H9 (cell line): ENCODE measurements around the gene PICALM. TPM values are rescaled to one million over a fixed set of nuclear protein-coding genes. Genes with fewer than 3 reads are reported as not detected.

Experiments
- DNase-seq: peaks from one replicate; pipeline ENCODE4 v3.0.0-alpha.2; 2017
- H2AFZ ChIP-seq: one replicate; pipeline ENCODE4 v1.6.1; 2013; ENCODE audit warnings: mild to moderate bottlenecking, low read length, control low read depth, moderate library complexity
- H2AK5ac ChIP-seq: 2 replicates; pipeline ENCODE4 v1.6.1; 2013; ENCODE audit warnings: low read length, control low read depth, mixed read lengths; ENCODE audit not compliant: insufficient read length
- H2BK120ac ChIP-seq: one replicate; pipeline ENCODE4 v1.6.1; 2013; ENCODE audit warnings: low read depth, mild to moderate bottlenecking, low read length, control low read depth, inconsistent platforms; ENCODE audit not compliant: poor library complexity, severe bottlenecking
- H2BK12ac ChIP-seq: 2 replicates; pipeline ENCODE4 v1.6.1; 2013; ENCODE audit warnings: low read length, control low read depth, mixed read lengths, low read depth; ENCODE audit not compliant: insufficient read length
- H2BK15ac ChIP-seq: 2 replicates; pipeline ENCODE4 v1.6.1; 2013; ENCODE audit warnings: low read depth, low read length, control low read depth
- H2BK20ac ChIP-seq: one replicate; pipeline ENCODE4 v1.6.1; 2013; ENCODE audit warnings: low read depth, mild to moderate bottlenecking, low read length, control low read depth, inconsistent platforms; ENCODE audit not compliant: poor library complexity, severe bottlenecking
- H2BK5ac ChIP-seq: 2 replicates; pipeline ENCODE4 v1.6.1; 2013; ENCODE audit warnings: low read length, control low read depth, mixed read lengths; ENCODE audit not compliant: insufficient read length
- H3K14ac ChIP-seq: 2 replicates; pipeline ENCODE4 v1.6.1; 2013; ENCODE audit warnings: low read length, control low read depth; ENCODE audit not compliant: insufficient read depth
- H3K18ac ChIP-seq: 2 replicates; pipeline ENCODE4 v1.6.1; 2013; ENCODE audit warnings: low read depth, mild to moderate bottlenecking, mixed read lengths, low read length, control low read depth; ENCODE audit not compliant: insufficient read length
- H3K23ac ChIP-seq: 2 replicates; pipeline ENCODE4 v1.6.1; 2013; ENCODE audit warnings: low read length, control low read depth, mixed read lengths, low read depth; ENCODE audit not compliant: insufficient read length
- H3K23me2 ChIP-seq: 2 replicates; pipeline ENCODE4 v1.6.1; 2013; ENCODE audit warnings: low read depth, mild to moderate bottlenecking, mixed read lengths, low read length, control low read depth; ENCODE audit not compliant: insufficient read length, poor library complexity, severe bottlenecking
- H3K27ac ChIP-seq: 2 replicates; pipeline ENCODE4 v1.5.1; 2013; ENCODE audit warnings: low read length, control low read depth, mixed read lengths, low read depth; ENCODE audit not compliant: insufficient read length
- H3K27me3 ChIP-seq: 2 replicates; pipeline ENCODE4 v1.6.1; 2013; ENCODE audit warnings: low read length, control low read depth, inconsistent platforms; ENCODE audit not compliant: insufficient read depth
- H3K4ac ChIP-seq: 2 replicates; pipeline ENCODE4 v1.6.1; 2013; ENCODE audit warnings: low read depth, mild to moderate bottlenecking, control low read depth, inconsistent platforms, low read length, moderate library complexity
- H3K4me1 ChIP-seq: 2 replicates; pipeline ENCODE4 v1.6.1; 2013; ENCODE audit warnings: low read length, control low read depth, inconsistent platforms; ENCODE audit not compliant: insufficient read depth
- H3K4me2 ChIP-seq: 2 replicates; pipeline ENCODE4 v1.6.1; 2013; ENCODE audit warnings: low read length, control low read depth, mixed read lengths; ENCODE audit not compliant: insufficient read length, insufficient read depth
- H3K56ac ChIP-seq: 2 replicates; pipeline ENCODE4 v1.6.1; 2013; ENCODE audit warnings: low read depth, mild to moderate bottlenecking, mixed read lengths, low read length, control low read depth; ENCODE audit not compliant: insufficient read length
- H3K79me1 ChIP-seq: 2 replicates; pipeline ENCODE4 v1.6.1; 2013; ENCODE audit warnings: low read depth, mild to moderate bottlenecking, moderate library complexity, low read length, control low read depth, inconsistent platforms; ENCODE audit not compliant: insufficient read depth, poor library complexity, severe bottlenecking
- H3K79me2 ChIP-seq: 2 replicates; pipeline ENCODE4 v1.6.1; 2013; ENCODE audit warnings: low read length, control low read depth, inconsistent platforms; ENCODE audit not compliant: insufficient read depth
- H3K9ac ChIP-seq: 2 replicates; pipeline ENCODE4 v1.6.1; 2013; ENCODE audit warnings: low read length, control low read depth, mixed read lengths; ENCODE audit not compliant: insufficient read length; ENCODE audit errors: extremely low read depth
- H3K9me3 ChIP-seq: one replicate; pipeline ENCODE4 v1.6.1; 2013; ENCODE audit warnings: low read depth, low read length, inconsistent platforms; ENCODE audit not compliant: control insufficient read depth
- H3T11ph ChIP-seq: one replicate; pipeline ENCODE4 v1.6.1; 2013; ENCODE audit warnings: mild to moderate bottlenecking, low read length, control low read depth, inconsistent platforms
- H4K20me1 ChIP-seq: one replicate; pipeline ENCODE4 v1.6.1; 2013; ENCODE audit not compliant: control insufficient read depth, insufficient read length, insufficient read depth
- H4K5ac ChIP-seq: 2 replicates; pipeline ENCODE4 v1.6.1; 2013; ENCODE audit warnings: low read depth, mild to moderate bottlenecking, mixed read lengths, low read length, control low read depth; ENCODE audit not compliant: insufficient read length
- H4K8ac ChIP-seq: replicated peaks from 2 replicates; pipeline ENCODE4 v1.6.1; 2013; ENCODE audit warnings: low read length, control low read depth, mixed read lengths, low read depth; ENCODE audit not compliant: insufficient read length
- H4K91ac ChIP-seq: 2 replicates; pipeline ENCODE4 v1.6.1; 2013; ENCODE audit warnings: low read depth, mild to moderate bottlenecking, moderate library complexity, mixed read lengths, low read length, control low read depth; ENCODE audit not compliant: insufficient read length
- H3K27ac Mint-ChIP-seq, 3 experiments: 2 replicates in 2 of 3; 3 replicates in 1 of 3; pipeline ENCODE4 v1.8.0; 2020 to 2021; ENCODE audit warnings: mixed read lengths in 3 of 3, mild to moderate bottlenecking in 1 of 3, moderate library complexity in 1 of 3
- H3K27me3 Mint-ChIP-seq: 2 replicates; pipeline ENCODE4 v1.8.0; 2021; ENCODE audit warnings: low read depth, mild to moderate bottlenecking, moderate library complexity, mixed read lengths
- H3K36me3 Mint-ChIP-seq, 3 experiments: 2 replicates in 2 of 3; 3 replicates in 1 of 3; pipeline ENCODE4 v1.8.0; 2020 to 2021; ENCODE audit warnings: low read depth in 3 of 3, mixed read lengths in 3 of 3; ENCODE audit not compliant: insufficient read depth in 1 of 3
- H3K4me1 Mint-ChIP-seq, 2 experiments: 2 replicates each; pipeline ENCODE4 v1.8.0; 2020; ENCODE audit warnings: mixed read lengths in 2 of 2
- H3K4me3 Mint-ChIP-seq, 2 experiments: 2 replicates in 1 of 2; 3 replicates in 1 of 2; pipeline ENCODE4 v1.8.0; 2020 to 2021; ENCODE audit warnings: mild to moderate bottlenecking in 2 of 2, mixed read lengths in 2 of 2, moderate library complexity in 1 of 2
- H3K9me3 Mint-ChIP-seq, 2 experiments: 2 replicates in 1 of 2; 3 replicates in 1 of 2; pipeline ENCODE4 v1.8.0; 2020; ENCODE audit warnings: mild to moderate bottlenecking in 2 of 2, mixed read lengths in 2 of 2, moderate library complexity in 1 of 2
- total RNA-seq: library from RNA; stranded (reverse); gene quantifications from 2 replicates; pipeline ENCODE4 v1.2.1, GENCODE V29; 2021
- TF ChIP-seq, protein P1 (sequence below): fragments of 200-600 bp; sonication (generic); conservative IDR thresholded peaks from 3 replicates; pipeline ENCODE4 v1.8.0; 2021; ENCODE audit warnings: antibody characterized with exemption, mild to moderate bottlenecking

Gene PICALM
- total RNA-seq, 1 experiment from 2014 or later: 76.4 TPM

DNA sequence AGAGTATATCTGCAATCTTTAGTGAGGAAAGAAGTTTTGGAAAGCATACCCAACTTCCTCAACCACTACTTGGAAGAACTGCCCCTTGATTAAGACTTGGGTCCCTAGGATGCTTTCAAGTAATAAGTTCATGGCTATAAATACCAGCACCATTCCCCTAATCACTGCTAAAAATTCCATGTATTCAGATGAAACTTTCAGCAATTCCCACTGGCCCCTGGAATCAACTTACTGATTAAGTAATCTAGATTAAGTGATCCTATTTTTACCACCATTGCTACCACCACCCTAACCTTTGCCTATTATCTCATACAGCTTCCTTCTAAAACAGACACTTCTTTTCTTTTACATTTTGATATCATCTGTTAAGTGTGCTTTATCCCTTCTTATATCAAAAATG is 10.5 kb downstream of the PICALM start:
- no peak overlapping the region for H2BK12ac ChIP-seq
- Mint-ChIP-seq H3K9me3 (no peaks in the 10 kb centered on the region), H3K27ac (no peak overlapping the region), H3K36me3 (peaks cover 0 to 4% (median 0%) of the 10 kb centered on the region in 3 experiments; a peak in 1 of 7 replicates), H3K4me3 (no peak overlapping the region), H3K27me3 (no peaks in the 10 kb centered on the region), H3K4me1 (peaks cover 37 to 41% of the 10 kb centered on the region in 2 experiments)
- peaks cover 34% of the 10 kb centered on the region for H3K79me2 ChIP-seq
- H4K5ac ChIP-seq: no peak overlapping the region
- no peak overlapping the region for H2BK15ac ChIP-seq
- no peak overlapping the region for H2AK5ac ChIP-seq
- H3K27ac ChIP-seq: no peak overlapping the region
- no peak overlapping the region for H3K4me2 ChIP-seq
- H2BK20ac ChIP-seq: no peak overlapping the region
- no peak overlapping the region for H2BK120ac ChIP-seq
- H2BK5ac ChIP-seq: no peak overlapping the region
- H3T11ph ChIP-seq: no peak overlapping the region
- no peak overlapping the region for H3K18ac ChIP-seq
- H3K4ac ChIP-seq: no peak overlapping the region
- H3K14ac ChIP-seq: no peak overlapping the region
- H3K79me1 ChIP-seq: peaks cover 10% of the 10 kb centered on the region
- H3K9ac ChIP-seq: no peak overlapping the region
- TF ChIP-seq, protein P1, sequence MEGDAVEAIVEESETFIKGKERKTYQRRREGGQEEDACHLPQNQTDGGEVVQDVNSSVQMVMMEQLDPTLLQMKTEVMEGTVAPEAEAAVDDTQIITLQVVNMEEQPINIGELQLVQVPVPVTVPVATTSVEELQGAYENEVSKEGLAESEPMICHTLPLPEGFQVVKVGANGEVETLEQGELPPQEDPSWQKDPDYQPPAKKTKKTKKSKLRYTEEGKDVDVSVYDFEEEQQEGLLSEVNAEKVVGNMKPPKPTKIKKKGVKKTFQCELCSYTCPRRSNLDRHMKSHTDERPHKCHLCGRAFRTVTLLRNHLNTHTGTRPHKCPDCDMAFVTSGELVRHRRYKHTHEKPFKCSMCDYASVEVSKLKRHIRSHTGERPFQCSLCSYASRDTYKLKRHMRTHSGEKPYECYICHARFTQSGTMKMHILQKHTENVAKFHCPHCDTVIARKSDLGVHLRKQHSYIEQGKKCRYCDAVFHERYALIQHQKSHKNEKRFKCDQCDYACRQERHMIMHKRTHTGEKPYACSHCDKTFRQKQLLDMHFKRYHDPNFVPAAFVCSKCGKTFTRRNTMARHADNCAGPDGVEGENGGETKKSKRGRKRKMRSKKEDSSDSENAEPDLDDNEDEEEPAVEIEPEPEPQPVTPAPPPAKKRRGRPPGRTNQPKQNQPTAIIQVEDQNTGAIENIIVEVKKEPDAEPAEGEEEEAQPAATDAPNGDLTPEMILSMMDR: no peak
- H4K91ac ChIP-seq: no peak overlapping the region
- no peaks in the 10 kb centered on the region for H3K9me3 ChIP-seq
- H4K20me1 ChIP-seq: no peaks in the 10 kb centered on the region
- no peaks in the 10 kb centered on the region for H3K23me2 ChIP-seq
- no peak for DNase-seq
- H3K23ac ChIP-seq: no peak overlapping the region
- H4K8ac ChIP-seq: no peak overlapping the region
- no peak overlapping the region for H3K56ac ChIP-seq
- H2AFZ ChIP-seq: no peak overlapping the region
- no peaks in the 10 kb centered on the region for H3K27me3 ChIP-seq
- H3K4me1 ChIP-seq: no peaks in the 10 kb centered on the region; the same call in 1 of the 2 replicates
